ENCODE data around the gene ZNF490. TPM values are rescaled to one million over a fixed set of nuclear protein-coding genes. Genes with fewer than 3 reads are reported as not detected.
"Not testable (repeated sequence)": the region's sequence is repeated elsewhere in the genome, so short reads cannot be mapped to it uniquely, and the experiment has no call there.

ZNF490 gene
- total and polyA plus RNA-seq, 2 of the 4 experiments (the other 2 are of a cell fraction) = 1.7 to 9.0 TPM

DNA sequence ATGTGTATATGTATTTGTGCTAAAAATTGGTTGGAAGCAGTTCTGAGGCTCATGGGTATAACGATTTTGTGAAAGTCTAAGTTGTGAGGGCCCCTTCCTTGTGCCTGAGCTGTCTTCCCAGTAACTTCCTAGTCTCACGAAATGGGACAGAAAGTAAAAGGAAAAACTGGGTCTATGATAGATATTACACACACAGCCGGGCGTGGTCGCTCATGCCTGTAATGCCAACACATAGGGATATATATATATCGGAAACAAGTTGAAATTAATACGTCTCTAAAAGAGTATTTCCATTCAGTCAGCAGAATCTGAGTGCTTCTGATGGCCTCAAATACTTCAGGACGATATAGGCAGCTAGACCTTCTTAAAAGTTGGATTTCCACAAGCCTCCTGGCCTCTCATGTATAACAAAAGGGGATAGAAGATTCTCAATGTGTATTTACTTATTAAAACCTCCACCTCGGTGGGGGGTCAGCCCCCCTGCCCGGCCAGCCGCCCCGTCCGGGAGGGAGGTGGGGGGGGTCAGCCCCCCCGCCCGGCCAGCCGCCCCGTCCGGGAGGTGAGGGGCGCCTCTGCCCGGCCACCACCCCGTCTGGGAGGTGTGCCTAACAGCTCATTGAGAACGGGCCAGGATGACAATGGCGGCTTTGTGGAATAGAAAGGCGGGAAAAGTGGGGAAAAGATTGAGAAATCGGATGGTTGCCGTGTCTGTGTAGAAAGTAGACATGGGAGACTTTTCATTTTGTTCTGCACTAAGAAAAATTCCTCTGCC is 10.8 kb upstream of the ZNF490 start:
- H3K27me3 ChIP-seq (ENCODE audit: control insufficient read depth, insufficient read depth, low read length); POLR2A ChIA-PET (ENCODE audit: unreplicated experiment); H3K9me1 ChIP-seq (ENCODE audit: insufficient read depth, low read length); H3K4me2 ChIP-seq (ENCODE audit: low read depth, low read length); H4K8ac ChIP-seq (ENCODE audit: low read depth in 2 of 2, low read length in 2 of 2); CTCF ChIA-PET; H3K27ac ChIP-seq (ENCODE audit: insufficient read depth, low read length); dilution Hi-C loops (cut with HindIII; ENCODE audit: low sequenced_read_pairs, unreplicated experiment); H2BK120ac ChIP-seq (ENCODE audit: low read depth, low read length); H3K4ac ChIP-seq (ENCODE audit: low read depth, low read length); H3K23ac ChIP-seq (ENCODE audit: low read depth, low read length); H2AK9ac ChIP-seq (replicated peaks; ENCODE audit: low read depth, low read length, poor library complexity); H2BK5ac ChIP-seq (ENCODE audit: low read depth, low read length, poor library complexity, severe bottlenecking); H2AK5ac ChIP-seq (ENCODE audit: low read depth, low read length); ATAC-seq (ENCODE audit: low read depth); in situ Hi-C loops (cut with MboI; ENCODE audit: low sequenced_read_pairs); H4K91ac ChIP-seq (ENCODE audit: insufficient read depth, low read depth, low read length); DNase-seq; H3K14ac ChIP-seq (replicated peaks; ENCODE audit: low read depth, low read length); BruUV-seq (replicated peaks); H3K4me3 ChIP-seq (ENCODE audit: insufficient read depth, low read depth, low read length); H4K5ac ChIP-seq (ENCODE audit: low read depth, low read length); H3K9ac ChIP-seq (ENCODE audit: low read depth, low read length); H2AFZ ChIP-seq (replicated peaks; ENCODE audit: low read length, poor library complexity); H3K56ac ChIP-seq (ENCODE audit: extremely low read depth, insufficient read depth, low read length); intact Hi-C loops (cut with micrococcal nuclease); H2BK15ac ChIP-seq (ENCODE audit: low read depth, low read length); H3K18ac ChIP-seq (ENCODE audit: low read depth, low read length); H3K4me1 ChIP-seq (ENCODE audit: control insufficient read depth, insufficient read depth, low read length); H2BK20ac ChIP-seq (ENCODE audit: low read depth, low read length): not testable (repeated sequence)
- peaks cover 36% of the 10 kb centered on the region for H3K36me3 ChIP-seq (ENCODE audit: control insufficient read depth, insufficient read depth, low read length)
- WGBS, 2 experiments (ENCODE audit: extremely low coverage in 2 of 2, insufficient read length in 1 of 2) = 80% methylated on average over 1 of the region's 26 CpGs; no CpG with 5 or more reads in 1 of the 2 experiments
- H4K20me1 ChIP-seq (ENCODE audit: insufficient read depth, low read length) = peaks cover 31% of the 10 kb centered on the region
- H3K9me3 ChIP-seq (ENCODE audit: control insufficient read depth, insufficient read depth, low read length) = peaks cover 22% of the 10 kb centered on the region
- peaks cover 5 to 21% of the 10 kb centered on the region in 2 experiments for H3K79me1 ChIP-seq (ENCODE audit: low read depth in 1 of 2, low read length in 2 of 2)
